BJ (cell line): ENCODE measurements around the gene SLC6A1. TPM values are rescaled to one million over a fixed set of nuclear protein-coding genes. Genes with fewer than 3 reads are reported as not detected.

ENCODE experiments used
- CTCF ChIA-PET: fragments of 350-600 bp; formaldehyde crosslinking; extraction: SDS; loops from one replicate; lab custom pipeline; 2021; ENCODE audit warnings: antibody characterized with exemption, inconsistent platforms; lab: Yijun Ruan, JAX
- POLR2A ChIA-PET: fragments of 300-600 bp; sonication (Branson Sonifier 250); formaldehyde crosslinking; extraction: SDS; loops from one replicate; lab custom pipeline; 2021; ENCODE audit warnings: antibody characterized with exemption; lab: Charles Lee
- DNase-seq: peaks from one replicate; pipeline ENCODE4 v3.0.0-alpha.2; 2011; ENCODE audit warnings: low read depth
- H3K27me3 ChIP-seq: 2 replicates; pipeline ENCODE4 v1.6.0; 2011; ENCODE audit warnings: low read length; ENCODE audit not compliant: control insufficient read depth, insufficient read depth
- H3K36me3 ChIP-seq: 2 replicates; pipeline ENCODE4 v1.5.1; 2011; ENCODE audit warnings: low read length; ENCODE audit not compliant: control insufficient read depth, insufficient read depth
- H3K4me3 ChIP-seq: 2 replicates; pipeline ENCODE4 v1.5.1; 2011; ENCODE audit warnings: low read depth, mild to moderate bottlenecking, control low read depth, low read length
- polyA minus RNA-seq: library from RNA; depleted of rRNA, polyadenylated mRNA; stranded (reverse); fragments of >200 nt; gene quantifications from 2 replicates; pipeline ENCODE4 v1.2.3, GENCODE V29; 2011; rRNA and poly(A)+ RNA removed
- polyA plus RNA-seq: library from polyadenylated mRNA; depleted of rRNA; stranded (reverse); fragments of >200 nt; gene quantifications from 2 replicates; pipeline ENCODE4 v1.2.3, GENCODE V29; 2011; rRNA removed
- TF ChIP-seq, protein P1 (sequence below): IDR thresholded peaks from 2 replicates; pipeline ENCODE4 v1.5.1; 2011; ENCODE audit warnings: low read depth, mild to moderate bottlenecking, control low read depth, inconsistent platforms, low read length, moderate library complexity; ENCODE audit not compliant: insufficient read depth

The SLC6A1 gene
- polyA plus RNA-seq (not detected in 2 replicates), polyA minus RNA-seq (not detected in 2 replicates)

DNA sequence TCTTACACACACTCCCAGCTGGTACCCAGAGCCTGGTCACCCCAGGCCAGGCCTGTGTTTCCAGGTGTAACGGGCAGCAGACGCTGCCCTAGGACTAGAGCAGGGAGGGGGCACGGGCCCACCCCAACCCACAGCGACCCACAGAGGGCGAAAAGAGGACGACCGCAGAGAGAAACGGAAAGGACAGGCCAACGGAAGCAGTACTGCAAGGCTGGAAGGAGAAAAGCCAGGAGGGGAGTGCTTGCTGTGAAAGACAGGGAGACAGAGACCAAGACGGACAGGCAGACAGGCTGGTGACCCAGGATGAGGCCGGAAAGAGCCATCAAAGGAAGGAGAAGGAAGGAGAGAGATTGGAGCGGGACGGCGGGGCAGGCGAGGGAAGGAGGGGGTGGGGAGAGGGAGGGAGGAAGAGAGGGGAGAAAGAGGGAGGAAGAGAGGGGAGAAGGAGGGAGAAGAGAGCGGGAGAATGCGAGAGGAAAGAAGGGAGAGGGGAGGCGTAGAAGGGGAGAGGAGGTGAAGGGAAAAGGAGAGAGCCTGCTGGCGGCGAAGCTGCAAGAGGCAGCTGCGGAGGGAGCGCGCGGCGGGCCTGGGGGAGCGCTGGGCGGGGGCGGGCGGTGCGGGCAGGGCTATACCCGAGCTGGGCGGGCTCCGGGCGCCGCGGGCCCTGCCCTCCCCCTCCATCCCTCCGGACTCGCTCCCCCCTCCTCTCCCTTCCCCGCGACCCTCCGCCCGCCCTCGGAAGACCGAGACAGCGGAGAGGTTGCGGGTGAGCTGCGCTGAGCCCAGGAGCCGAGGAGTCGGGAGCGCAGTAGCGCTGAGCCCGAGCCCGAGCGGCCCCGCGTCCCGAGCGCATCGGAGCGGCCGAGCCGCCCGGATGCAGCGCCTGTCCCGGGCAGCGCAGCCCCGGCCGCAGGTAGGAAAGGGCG lies at the start of gene SLC6A1:
TSS of gene SLC6A1 (plus strand) at position 732 of the 926 bp plus-strand sequence. CDS start 24,464 bp downstream, outside the sequence.
- no peaks in the 10 kb centered on the region for H3K36me3 ChIP-seq
- ChIA-PET POLR2A (no interaction called here), CTCF (no interaction called here)
- no peak for DNase-seq
- peak within 1 kb of the TSS; percentile 12; the same call in 1 of the 2 replicates for H3K4me3 ChIP-seq
- TF ChIP-seq, protein P1, sequence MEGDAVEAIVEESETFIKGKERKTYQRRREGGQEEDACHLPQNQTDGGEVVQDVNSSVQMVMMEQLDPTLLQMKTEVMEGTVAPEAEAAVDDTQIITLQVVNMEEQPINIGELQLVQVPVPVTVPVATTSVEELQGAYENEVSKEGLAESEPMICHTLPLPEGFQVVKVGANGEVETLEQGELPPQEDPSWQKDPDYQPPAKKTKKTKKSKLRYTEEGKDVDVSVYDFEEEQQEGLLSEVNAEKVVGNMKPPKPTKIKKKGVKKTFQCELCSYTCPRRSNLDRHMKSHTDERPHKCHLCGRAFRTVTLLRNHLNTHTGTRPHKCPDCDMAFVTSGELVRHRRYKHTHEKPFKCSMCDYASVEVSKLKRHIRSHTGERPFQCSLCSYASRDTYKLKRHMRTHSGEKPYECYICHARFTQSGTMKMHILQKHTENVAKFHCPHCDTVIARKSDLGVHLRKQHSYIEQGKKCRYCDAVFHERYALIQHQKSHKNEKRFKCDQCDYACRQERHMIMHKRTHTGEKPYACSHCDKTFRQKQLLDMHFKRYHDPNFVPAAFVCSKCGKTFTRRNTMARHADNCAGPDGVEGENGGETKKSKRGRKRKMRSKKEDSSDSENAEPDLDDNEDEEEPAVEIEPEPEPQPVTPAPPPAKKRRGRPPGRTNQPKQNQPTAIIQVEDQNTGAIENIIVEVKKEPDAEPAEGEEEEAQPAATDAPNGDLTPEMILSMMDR = 0 out of 2 replicates have a peak, but pooled peaks have one; percentile 3
- H3K27me3 ChIP-seq = peaks cover 45% of the 10 kb centered on the region

DNA sequence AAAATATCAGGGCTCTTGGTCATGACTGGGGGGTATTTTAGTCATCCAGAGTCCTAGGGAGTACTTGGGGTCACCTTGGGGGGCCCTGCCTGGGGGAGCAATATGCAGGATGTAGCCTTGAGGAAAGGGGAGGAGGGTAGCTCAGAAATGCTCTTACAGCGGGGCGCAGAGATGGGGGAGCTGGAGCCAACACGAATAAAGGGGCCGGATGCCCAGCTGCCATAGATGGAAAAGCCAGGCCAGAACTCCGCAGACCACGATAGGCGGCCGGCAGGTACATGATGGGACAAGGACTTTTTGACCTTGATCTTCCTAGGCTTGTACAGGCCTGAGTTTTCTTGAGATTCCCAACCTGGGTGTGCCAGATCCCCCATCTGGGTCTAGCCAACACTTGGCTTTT lies 47.7 kb upstream of the SLC6A1 start:
- Histone ChIP-seq H3K4me3 (no peak overlapping the region), H3K27me3 (no peaks in the 10 kb centered on the region; the same call in none of the 2 replicates), H3K36me3 (no peaks in the 10 kb centered on the region)
- DNase-seq = no peak
- ChIA-PET CTCF (interaction anchor here (0.7 to 4.0 kb wide), 18 partner anchors 8 to 115 kb away, joined by 3 to 72 read pairs (median 4); no protein-coding TSS in a partner anchor), POLR2A (no interaction called here)
- TF ChIP-seq, protein P1 = no peak

DNA sequence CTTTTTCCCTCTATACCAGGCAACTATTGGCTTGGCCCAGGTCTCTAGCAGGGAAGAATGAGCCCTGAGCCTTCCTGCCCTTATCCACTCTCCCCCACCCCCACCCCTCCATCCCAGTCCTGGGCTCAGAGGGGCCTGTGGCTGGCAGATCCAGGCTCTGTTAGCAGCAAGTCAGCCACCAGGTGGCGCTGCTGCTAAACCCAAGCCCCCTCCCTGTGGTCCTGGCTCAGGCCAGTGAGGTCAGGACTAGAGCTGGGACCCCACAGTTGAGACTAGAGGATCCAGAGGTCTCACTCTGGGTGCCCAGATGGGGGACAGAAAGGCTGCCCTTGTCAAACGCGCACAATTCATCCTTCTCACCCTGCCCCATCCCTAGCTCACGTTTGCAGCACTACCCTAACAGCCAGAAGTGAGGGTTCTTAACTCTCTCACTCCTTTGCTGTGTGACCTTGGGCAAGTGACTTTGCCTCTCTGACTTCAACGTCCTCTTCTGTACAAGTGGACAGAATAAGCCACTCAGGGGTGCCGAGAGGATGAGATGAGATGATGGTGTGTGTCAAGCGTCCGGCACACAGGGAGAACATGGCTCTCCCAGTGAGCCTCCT lies 46.8 kb upstream of the SLC6A1 start:
- ChIA-PET POLR2A (no interaction called here), CTCF (interaction anchor here (0.7 to 4.0 kb wide), 21 partner anchors 9 to 389 kb away, joined by 3 to 72 read pairs (median 3); no protein-coding TSS in a partner anchor)
- H3K36me3 ChIP-seq = no peaks in the 10 kb centered on the region
- TF ChIP-seq, protein P1 = peak; percentile 79
- no peak for DNase-seq
- no peaks in the 10 kb centered on the region; the same call in none of the 2 replicates for H3K27me3 ChIP-seq
- H3K4me3 ChIP-seq = no peak overlapping the region

DNA sequence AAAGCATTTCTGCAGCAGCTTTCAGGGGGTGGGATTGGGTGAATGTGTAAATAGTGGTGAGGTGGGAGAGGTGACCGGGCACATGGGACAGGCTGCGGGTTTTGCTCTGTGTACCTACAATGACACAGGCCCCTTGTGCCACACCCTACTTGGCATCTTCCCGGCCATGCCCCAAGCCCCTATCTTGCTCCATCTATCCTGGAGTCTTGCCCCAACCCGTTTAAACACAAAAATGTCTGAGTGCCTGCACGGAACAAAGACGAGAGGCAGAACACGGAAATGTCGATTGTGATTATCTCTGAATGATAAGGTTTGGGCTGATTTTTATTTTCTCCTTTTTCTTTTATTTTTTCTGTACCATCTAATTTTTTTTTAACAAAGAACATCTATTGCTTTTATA lies 46.0 kb upstream of the SLC6A1 start:
- ChIA-PET POLR2A (no interaction called here), CTCF (interaction anchor here (0.7 to 4.0 kb wide), 11 partner anchors 8 to 389 kb away, joined by 3 to 72 read pairs (median 5); no protein-coding TSS in a partner anchor)
- H3K4me3 ChIP-seq = no peak overlapping the region
- H3K36me3 ChIP-seq = no peaks in the 10 kb centered on the region
- no peak for DNase-seq
- TF ChIP-seq, protein P1 = no peak
- no peaks in the 10 kb centered on the region; the same call in none of the 2 replicates for H3K27me3 ChIP-seq
